Epithelial cell of esophagus (primary cell): ENCODE data around the gene ATF6.
A peak's percentile ranks its signal among the peaks of the same experiment; 100 is the strongest.

Experiments used
- DNase-seq: peaks from one replicate; pipeline ENCODE4 v3.0.0; 2010; ENCODE audit warnings: low read depth
- H3K4me3 ChIP-seq: 2 replicates; pipeline ENCODE4 v1.5.1; 2011; ENCODE audit warnings: mild to moderate bottlenecking, low read length, control low read depth
- CTCF ChIP-seq: IDR thresholded peaks from 2 replicates; pipeline ENCODE4 v1.5.1; 2011; ENCODE audit warnings: low read depth, mild to moderate bottlenecking, low read length, control low read depth, inconsistent platforms; ENCODE audit not compliant: insufficient read depth; ENCODE audit errors: missing control alignments

The ATF6 gene

DNA sequence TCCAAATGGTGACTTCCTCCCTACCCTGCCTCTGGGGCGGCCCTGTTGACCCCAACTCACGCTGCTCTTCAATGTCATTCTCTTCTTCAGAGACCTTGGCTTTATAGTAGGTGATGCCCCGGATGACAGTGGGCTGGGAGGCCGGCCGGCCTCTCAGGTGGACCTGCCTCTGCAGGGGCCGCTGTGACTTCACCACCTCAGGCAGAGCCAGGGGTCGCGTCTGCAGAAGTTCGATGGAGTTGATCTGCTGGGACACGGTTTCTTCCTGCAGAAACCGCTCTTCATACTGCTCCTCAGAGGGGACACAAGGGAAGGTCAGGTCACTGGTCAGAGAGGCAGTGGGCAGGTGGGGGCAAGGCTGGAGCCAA is 233.9 kb downstream of the ATF6 start:
- DNase-seq, result no peak
- TF ChIP-seq CTCF, result no peak
- H3K4me3 ChIP-seq, result no peak overlapping the region

DNA sequence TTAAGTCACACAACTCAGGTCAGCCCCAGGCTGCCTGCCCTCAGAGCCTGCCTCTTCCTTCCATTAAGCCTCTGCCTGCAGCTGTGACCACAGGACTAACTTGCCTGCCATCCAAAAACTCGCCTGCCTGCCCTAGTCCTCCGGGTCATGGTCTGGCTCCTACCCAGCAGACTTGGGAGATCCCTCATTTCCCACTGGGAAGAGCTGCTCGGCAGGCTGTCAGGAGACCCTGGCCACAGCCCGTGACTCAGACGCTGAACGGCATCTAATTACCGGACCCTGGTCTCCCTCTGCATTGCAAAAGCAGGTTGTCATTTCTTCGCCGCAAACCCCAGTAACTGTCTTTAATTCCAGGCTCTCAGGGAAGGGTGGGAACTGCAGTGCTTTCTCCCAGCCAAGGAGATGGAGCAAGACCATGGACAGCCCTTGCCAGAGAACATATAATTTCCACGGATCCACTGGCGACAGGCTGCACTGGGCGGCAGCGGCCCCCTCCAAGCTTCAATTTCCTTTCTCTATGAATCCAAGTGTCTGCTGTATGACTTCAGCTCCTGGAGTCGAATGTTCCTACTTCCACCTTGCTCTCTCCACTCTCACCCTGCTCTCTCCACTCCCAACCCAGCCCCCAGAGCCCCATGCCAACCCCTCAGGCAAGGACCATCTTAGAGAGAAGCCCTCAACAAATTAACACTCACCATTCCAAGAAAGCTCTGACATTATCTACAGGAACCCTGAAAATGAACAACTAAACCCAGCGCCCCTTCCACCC is 237.1 kb downstream of the ATF6 start:
- DNase-seq, result no peak
- no peak overlapping the region for H3K4me3 ChIP-seq
- TF ChIP-seq CTCF, result no peak

GRCh38 chr1:162003830-162004215 is 237.7 kb downstream of the ATF6 start:
- no peak overlapping the region for H3K4me3 ChIP-seq
- peak; percentile 86 for DNase-seq
- TF ChIP-seq CTCF, result no peak

GRCh38 chr1:162004441-162004950 is 238.4 kb downstream of the ATF6 start:
- TF ChIP-seq CTCF, result no peak
- H3K4me3 ChIP-seq, result no peak overlapping the region
- DNase-seq, result no peak

GRCh38 chr1:162006081-162006480 is 240.0 kb downstream of the ATF6 start:
- DNase-seq, result no peak
- TF ChIP-seq CTCF, result no peak
- H3K4me3 ChIP-seq, result no peak overlapping the region

- no peak for TF ChIP-seq CTCF
- DNase-seq, result no peak
- no peak overlapping the region for H3K4me3 ChIP-seq
These were observed 241.3 kb downstream of the ATF6 start for GRCh38 chr1:162007466-162007865.

DNA sequence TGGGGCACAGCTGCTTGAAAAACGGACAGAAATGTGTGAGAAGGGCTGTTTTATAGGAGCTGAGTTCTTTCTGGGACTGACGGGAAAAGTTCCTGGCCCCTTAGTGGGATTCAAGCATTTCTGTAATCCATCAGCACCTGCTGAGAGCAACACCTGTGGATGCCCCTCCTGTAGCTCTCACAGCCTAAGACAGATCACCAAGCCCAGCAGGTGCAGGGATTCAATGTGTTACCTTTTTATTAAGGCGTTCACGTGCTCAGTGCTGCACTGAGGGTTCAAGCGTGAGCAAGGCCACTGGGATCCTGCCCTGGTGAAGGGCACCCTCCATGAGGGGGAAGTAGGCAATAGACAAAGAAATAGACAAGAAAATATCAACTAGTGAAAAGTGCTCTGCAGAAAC is 242.7 kb downstream of the ATF6 start:
- TF ChIP-seq CTCF, result no peak
- no peak overlapping the region for H3K4me3 ChIP-seq
- no peak for DNase-seq
